Liver (tissue), 3 donors: ENCODE measurements around the gene INPP4B.

ENCODE experiments used
- EGR1 ChIP-seq, 2 donors: IDR thresholded peaks; 2 replicates each; pipeline ENCODE4 v1.6.1; 2016 to 2018; ENCODE audit warnings: antibody characterized with exemption in 2 of 2, low read depth in 2 of 2
- FOXA1 ChIP-seq: IDR thresholded peaks from 2 replicates; pipeline ENCODE4 v1.6.1; 2016; ENCODE audit warnings: antibody characterized with exemption
- GABPA ChIP-seq, 2 donors: IDR thresholded peaks in 1 of 2; conservative IDR thresholded peaks in 1 of 2; 2 replicates each; pipeline ENCODE4 v1.6.1; 2016; ENCODE audit warnings: antibody characterized with exemption in 2 of 2, mild to moderate bottlenecking in 1 of 2, moderate library complexity in 1 of 2
- JUND ChIP-seq, 2 donors: IDR thresholded peaks; 2 replicates each; pipeline ENCODE4 v1.6.1; 2016; ENCODE audit warnings: antibody characterized with exemption in 2 of 2
- RAD21 ChIP-seq, 2 donors: IDR thresholded peaks; 2 replicates each; pipeline ENCODE4 v1.6.1; 2016; ENCODE audit warnings: antibody characterized with exemption in 2 of 2, mild to moderate bottlenecking in 2 of 2
- SP1 ChIP-seq: IDR thresholded peaks from 2 replicates; pipeline ENCODE4 v1.6.1; 2018; ENCODE audit warnings: antibody characterized with exemption, mild to moderate bottlenecking
- TF ChIP-seq, protein P1 (sequence below): fragments of 150-350 bp; IDR thresholded peaks from 2 replicates; pipeline ENCODE4 v1.5.1; 2017; ENCODE audit warnings: improper control_type of control experiment, low read depth, low read length; ENCODE audit not compliant: missing input control
- TF ChIP-seq, protein P2 (sequence below): IDR thresholded peaks from 2 replicates; pipeline ENCODE4 v1.6.1; 2016; ENCODE audit warnings: antibody characterized with exemption
- TF ChIP-seq, protein P3 (sequence below): IDR thresholded peaks from 2 replicates; pipeline ENCODE4 v1.6.1; 2016; ENCODE audit warnings: antibody characterized with exemption
- TF ChIP-seq, protein P4 (sequence below): IDR thresholded peaks from 2 replicates; pipeline ENCODE4 v1.6.1; 2016; ENCODE audit warnings: antibody characterized with exemption, mild to moderate bottlenecking
- donor health status: healthy.
- donor health status: healthy.

DNA sequence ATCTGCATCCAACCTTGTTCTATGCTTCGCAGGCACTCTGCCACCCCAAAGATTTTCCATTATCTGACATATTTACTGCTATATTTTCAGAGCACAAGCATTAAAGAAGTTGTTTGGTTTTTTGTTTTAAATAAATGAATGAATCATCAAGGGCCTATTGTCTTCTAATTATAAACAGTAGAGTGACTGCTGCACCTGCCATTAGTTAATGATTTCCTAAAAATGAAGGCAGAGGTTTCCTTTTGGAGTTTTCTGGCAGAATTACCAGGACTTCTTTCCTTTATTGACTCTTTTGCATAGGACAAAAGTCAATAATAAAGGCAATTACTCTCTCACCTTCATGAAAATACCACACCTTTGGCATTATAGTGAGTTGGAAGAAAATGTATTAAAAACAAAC lies 238.1 kb downstream of the INPP4B start:
- TF ChIP-seq, protein P1, sequence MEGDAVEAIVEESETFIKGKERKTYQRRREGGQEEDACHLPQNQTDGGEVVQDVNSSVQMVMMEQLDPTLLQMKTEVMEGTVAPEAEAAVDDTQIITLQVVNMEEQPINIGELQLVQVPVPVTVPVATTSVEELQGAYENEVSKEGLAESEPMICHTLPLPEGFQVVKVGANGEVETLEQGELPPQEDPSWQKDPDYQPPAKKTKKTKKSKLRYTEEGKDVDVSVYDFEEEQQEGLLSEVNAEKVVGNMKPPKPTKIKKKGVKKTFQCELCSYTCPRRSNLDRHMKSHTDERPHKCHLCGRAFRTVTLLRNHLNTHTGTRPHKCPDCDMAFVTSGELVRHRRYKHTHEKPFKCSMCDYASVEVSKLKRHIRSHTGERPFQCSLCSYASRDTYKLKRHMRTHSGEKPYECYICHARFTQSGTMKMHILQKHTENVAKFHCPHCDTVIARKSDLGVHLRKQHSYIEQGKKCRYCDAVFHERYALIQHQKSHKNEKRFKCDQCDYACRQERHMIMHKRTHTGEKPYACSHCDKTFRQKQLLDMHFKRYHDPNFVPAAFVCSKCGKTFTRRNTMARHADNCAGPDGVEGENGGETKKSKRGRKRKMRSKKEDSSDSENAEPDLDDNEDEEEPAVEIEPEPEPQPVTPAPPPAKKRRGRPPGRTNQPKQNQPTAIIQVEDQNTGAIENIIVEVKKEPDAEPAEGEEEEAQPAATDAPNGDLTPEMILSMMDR, result no peak
- TF ChIP-seq, protein P2, sequence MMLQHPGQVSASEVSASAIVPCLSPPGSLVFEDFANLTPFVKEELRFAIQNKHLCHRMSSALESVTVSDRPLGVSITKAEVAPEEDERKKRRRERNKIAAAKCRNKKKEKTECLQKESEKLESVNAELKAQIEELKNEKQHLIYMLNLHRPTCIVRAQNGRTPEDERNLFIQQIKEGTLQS, result no peak
- TF ChIP-seq SP1 (no peak), JUND (IDR thresholded peaks at IDR 0.05) (no peak), RAD21 (IDR thresholded peaks at IDR 0.05) (no peak), GABPA (IDR thresholded peaks at IDR 0.05 in 1 of 2, conservative IDR thresholded peaks at IDR 0.05 in 1 of 2) (no peak), FOXA1 (no peak), EGR1 (IDR thresholded peaks at IDR 0.05; ENCODE audit: low read depth in 2 of 2) (no peak)
- TF ChIP-seq, protein P3, sequence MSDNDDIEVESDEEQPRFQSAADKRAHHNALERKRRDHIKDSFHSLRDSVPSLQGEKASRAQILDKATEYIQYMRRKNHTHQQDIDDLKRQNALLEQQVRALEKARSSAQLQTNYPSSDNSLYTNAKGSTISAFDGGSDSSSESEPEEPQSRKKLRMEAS, result no peak
- TF ChIP-seq, protein P4, sequence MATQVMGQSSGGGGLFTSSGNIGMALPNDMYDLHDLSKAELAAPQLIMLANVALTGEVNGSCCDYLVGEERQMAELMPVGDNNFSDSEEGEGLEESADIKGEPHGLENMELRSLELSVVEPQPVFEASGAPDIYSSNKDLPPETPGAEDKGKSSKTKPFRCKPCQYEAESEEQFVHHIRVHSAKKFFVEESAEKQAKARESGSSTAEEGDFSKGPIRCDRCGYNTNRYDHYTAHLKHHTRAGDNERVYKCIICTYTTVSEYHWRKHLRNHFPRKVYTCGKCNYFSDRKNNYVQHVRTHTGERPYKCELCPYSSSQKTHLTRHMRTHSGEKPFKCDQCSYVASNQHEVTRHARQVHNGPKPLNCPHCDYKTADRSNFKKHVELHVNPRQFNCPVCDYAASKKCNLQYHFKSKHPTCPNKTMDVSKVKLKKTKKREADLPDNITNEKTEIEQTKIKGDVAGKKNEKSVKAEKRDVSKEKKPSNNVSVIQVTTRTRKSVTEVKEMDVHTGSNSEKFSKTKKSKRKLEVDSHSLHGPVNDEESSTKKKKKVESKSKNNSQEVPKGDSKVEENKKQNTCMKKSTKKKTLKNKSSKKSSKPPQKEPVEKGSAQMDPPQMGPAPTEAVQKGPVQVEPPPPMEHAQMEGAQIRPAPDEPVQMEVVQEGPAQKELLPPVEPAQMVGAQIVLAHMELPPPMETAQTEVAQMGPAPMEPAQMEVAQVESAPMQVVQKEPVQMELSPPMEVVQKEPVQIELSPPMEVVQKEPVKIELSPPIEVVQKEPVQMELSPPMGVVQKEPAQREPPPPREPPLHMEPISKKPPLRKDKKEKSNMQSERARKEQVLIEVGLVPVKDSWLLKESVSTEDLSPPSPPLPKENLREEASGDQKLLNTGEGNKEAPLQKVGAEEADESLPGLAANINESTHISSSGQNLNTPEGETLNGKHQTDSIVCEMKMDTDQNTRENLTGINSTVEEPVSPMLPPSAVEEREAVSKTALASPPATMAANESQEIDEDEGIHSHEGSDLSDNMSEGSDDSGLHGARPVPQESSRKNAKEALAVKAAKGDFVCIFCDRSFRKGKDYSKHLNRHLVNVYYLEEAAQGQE, result no peak
